Glutamatergic neuron (in vitro differentiated cells): ENCODE results near the gene ACAP3. TPM values are rescaled to one million over a fixed set of nuclear protein-coding genes. Genes with fewer than 3 reads are reported as not detected.

Experiments
- DNase-seq: peaks from one replicate; pipeline ENCODE4 v3.0.0; 2022
- H3K27ac Mint-ChIP-seq: one replicate; pipeline ENCODE4 v1.8.0; 2020; ENCODE audit warnings: mild to moderate bottlenecking, mixed read lengths, inconsistent platforms; ENCODE audit not compliant: unreplicated experiment
- H3K27me3 Mint-ChIP-seq: one replicate; pipeline ENCODE4 v1.8.0; 2020; ENCODE audit warnings: mild to moderate bottlenecking, moderate library complexity, mixed read lengths, inconsistent platforms; ENCODE audit not compliant: unreplicated experiment
- H3K36me3 Mint-ChIP-seq: one replicate; pipeline ENCODE4 v1.8.0; 2020; ENCODE audit warnings: mild to moderate bottlenecking, mixed read lengths, inconsistent platforms; ENCODE audit not compliant: unreplicated experiment
- H3K4me1 Mint-ChIP-seq: one replicate; pipeline ENCODE4 v1.8.0; 2020; ENCODE audit warnings: mild to moderate bottlenecking, low read depth, mixed read lengths, inconsistent platforms; ENCODE audit not compliant: unreplicated experiment
- H3K4me3 Mint-ChIP-seq: one replicate; pipeline ENCODE4 v1.8.0; 2020; ENCODE audit warnings: mild to moderate bottlenecking, mixed read lengths, inconsistent platforms; ENCODE audit not compliant: unreplicated experiment
- H3K9me3 Mint-ChIP-seq: one replicate; pipeline ENCODE4 v1.8.0; 2020; ENCODE audit warnings: mild to moderate bottlenecking, moderate library complexity, mixed read lengths, inconsistent platforms; ENCODE audit not compliant: unreplicated experiment
- microRNA-seq: library from miRNA; unstranded; fragments of <30 nt; microRNA quantifications from one replicate; pipeline ENCODE4, GENCODE V29; 2020; ENCODE audit not compliant: unreplicated experiment
- total RNA-seq: library from RNA; stranded (reverse); fragmentation: NEBNext Ultra II Directional; extraction: Animal tissue kit (Norgen Biotek cat#: 25700); gene quantifications from one replicate; pipeline ENCODE4 v1.2.1, GENCODE V29; 2021; ENCODE audit not compliant: unreplicated experiment
- TF ChIP-seq, protein P1 (sequence below): fragments of 200-600 bp; sonication (generic); IDR thresholded peaks from one replicate; pipeline ENCODE4 v1.5.0; 2021; ENCODE audit not compliant: partially characterized antibody, unreplicated experiment

ACAP3 gene
- total RNA-seq, 1 donor from 2014 or later: 1,099 TPM

DNA sequence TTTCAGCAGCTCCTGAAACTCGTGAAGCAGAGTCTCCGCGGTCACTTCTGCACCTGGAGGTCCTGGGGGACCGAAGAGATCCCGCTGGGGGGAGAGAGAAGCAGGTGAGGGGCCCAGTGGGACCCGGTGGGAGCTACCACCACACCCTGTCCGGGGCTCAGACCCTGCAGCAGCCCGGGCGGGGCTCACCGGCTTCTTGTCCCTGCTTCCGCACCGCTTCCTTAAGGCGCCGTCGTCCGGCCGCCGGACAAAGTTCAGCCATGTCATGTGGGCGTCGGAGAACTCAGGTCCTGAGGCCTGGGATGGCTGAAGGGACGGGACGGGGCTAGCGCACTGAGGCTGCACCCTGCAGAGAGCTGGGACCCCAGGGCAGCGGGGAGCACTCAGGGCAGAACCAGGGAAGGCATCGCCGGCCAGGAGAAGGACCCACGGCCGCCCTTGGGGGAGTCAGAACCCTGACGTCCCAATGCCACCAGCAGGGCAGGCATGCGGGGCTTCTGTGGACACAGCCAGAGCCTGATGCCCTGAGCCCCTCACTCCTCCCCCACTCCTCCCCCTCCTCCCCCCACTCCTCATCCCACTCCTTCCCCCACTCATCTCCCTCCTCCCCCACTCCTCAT, 63.4 kb downstream of the ACAP3 start:
- Mint-ChIP-seq H3K4me3 (no peak overlapping the region), H3K27me3 (no peaks in the 10 kb centered on the region), H3K4me1 (no peaks in the 10 kb centered on the region), H3K36me3 (no peaks in the 10 kb centered on the region), H3K27ac (no peak overlapping the region), H3K9me3 (no peaks in the 10 kb centered on the region)
- no peak for DNase-seq
- TF ChIP-seq, protein P1, sequence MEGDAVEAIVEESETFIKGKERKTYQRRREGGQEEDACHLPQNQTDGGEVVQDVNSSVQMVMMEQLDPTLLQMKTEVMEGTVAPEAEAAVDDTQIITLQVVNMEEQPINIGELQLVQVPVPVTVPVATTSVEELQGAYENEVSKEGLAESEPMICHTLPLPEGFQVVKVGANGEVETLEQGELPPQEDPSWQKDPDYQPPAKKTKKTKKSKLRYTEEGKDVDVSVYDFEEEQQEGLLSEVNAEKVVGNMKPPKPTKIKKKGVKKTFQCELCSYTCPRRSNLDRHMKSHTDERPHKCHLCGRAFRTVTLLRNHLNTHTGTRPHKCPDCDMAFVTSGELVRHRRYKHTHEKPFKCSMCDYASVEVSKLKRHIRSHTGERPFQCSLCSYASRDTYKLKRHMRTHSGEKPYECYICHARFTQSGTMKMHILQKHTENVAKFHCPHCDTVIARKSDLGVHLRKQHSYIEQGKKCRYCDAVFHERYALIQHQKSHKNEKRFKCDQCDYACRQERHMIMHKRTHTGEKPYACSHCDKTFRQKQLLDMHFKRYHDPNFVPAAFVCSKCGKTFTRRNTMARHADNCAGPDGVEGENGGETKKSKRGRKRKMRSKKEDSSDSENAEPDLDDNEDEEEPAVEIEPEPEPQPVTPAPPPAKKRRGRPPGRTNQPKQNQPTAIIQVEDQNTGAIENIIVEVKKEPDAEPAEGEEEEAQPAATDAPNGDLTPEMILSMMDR: no peak

DNA sequence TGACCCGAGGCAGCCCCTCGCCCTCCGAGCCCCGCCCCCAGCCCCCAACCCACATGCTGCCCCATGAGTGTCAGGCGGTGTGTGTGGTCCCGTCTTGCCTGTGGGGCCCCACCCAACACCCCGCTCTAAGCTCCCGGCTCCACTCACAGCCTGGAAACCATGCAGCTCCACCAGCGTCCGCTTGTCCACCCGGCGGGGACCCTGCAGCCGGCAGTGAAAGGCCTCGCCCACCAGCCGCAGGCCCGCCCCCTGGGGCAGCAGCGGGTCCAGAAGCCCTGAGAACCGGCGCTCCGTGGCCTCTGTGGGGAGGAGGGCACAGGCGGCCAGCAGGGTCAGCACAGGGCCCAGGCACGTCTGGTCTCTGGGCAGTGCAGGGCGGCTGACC, 63.9 kb downstream of the ACAP3 start:
- TF ChIP-seq, protein P1: no peak
- no peaks in the 10 kb centered on the region for H3K36me3 Mint-ChIP-seq
- DNase-seq: peak; percentile 56
- H3K4me3 Mint-ChIP-seq: no peak overlapping the region
- no peak overlapping the region for H3K27ac Mint-ChIP-seq
- no peaks in the 10 kb centered on the region for H3K4me1 Mint-ChIP-seq
- H3K27me3 Mint-ChIP-seq: no peaks in the 10 kb centered on the region
- H3K9me3 Mint-ChIP-seq: no peaks in the 10 kb centered on the region

DNA sequence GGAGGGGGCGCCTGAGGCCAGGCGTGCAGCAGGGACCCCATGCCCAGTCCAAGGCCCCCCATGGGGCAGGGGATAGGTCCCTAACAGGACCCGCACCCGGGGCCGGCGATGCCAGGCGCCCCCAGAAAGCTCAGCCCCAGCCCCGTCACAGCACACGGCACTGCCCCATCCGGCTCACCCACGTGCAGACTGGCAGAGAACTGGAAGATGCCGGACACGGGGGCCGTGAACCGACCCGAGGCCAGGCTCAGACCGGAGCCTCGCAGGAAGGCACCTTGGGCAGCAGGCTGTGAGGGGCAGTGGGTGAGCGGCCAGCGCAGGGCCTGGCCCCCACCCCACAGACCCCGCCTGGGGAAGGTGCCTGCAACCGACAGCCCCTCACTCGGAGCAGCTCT, 64.5 kb downstream of the ACAP3 start:
- no peak for DNase-seq
- Mint-ChIP-seq H3K36me3 (no peaks in the 10 kb centered on the region), H3K27me3 (no peaks in the 10 kb centered on the region), H3K27ac (no peak overlapping the region), H3K4me1 (no peaks in the 10 kb centered on the region), H3K9me3 (no peaks in the 10 kb centered on the region), H3K4me3 (no peak overlapping the region)
- TF ChIP-seq, protein P1: no peak

DNA sequence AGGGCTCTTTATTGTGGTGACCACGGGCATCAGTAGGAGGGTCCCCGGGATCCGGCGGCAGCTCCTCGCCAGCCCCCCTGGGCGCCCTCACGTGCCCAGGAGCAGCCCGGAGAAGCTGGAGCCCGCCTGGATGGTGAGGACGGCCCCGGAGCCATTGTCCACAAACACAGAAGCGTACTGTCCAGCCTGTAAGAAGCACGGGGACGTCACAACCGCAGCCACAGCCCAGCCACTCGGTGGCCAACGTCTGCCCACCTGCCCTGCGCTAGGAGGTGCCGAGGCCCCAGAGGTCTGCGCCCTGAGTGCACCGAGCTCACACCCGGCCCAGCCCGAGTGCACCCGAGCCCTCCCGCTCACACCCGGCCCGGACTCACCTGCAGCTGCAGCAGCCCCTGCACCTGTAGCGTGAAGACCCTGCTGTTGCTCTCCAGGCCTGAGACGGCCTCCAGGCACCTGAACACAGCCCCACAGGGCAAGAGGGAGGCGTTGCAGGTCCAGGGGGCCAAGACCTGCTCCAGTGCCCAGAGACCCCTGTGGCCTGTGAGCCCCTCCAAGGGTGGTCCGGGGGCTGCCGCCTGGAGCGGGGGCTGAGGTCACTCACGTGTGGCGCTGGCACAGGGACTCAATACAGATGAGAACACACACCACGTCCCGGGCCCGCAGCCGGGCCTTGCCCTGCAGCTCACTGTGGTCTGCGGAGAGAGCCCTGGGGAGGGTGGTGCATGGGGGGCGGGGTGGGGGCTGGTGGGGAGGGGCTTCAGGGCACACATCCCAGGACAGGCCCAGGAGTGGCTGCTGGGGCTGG, 65.1 kb downstream of the ACAP3 start:
- H3K27me3 Mint-ChIP-seq: no peaks in the 10 kb centered on the region
- no peak overlapping the region for H3K4me3 Mint-ChIP-seq
- H3K36me3 Mint-ChIP-seq: no peaks in the 10 kb centered on the region
- no peaks in the 10 kb centered on the region for H3K4me1 Mint-ChIP-seq
- no peaks in the 10 kb centered on the region for H3K9me3 Mint-ChIP-seq
- TF ChIP-seq, protein P1: no peak
- DNase-seq: no peak
- no peak overlapping the region for H3K27ac Mint-ChIP-seq

Small RNA genes lying within 50 kb of the gene (microRNA-seq; reads per million reads assigned to microRNA genes)
- gene MIR6726 (101 reads per million, percentile 74 among the genes with 10 or more reads in this experiment), gene MIR6727 (2.8 reads per million, percentile 20 among the genes with 10 or more reads in this experiment), gene MIR6808 (4.5 reads per million, percentile 30 among the genes with 10 or more reads in this experiment)

Other genes with a start within 250 kb of the ACAP3 start
- not detected for gene RNF223, start 233.6 kb downstream of the ACAP3 start, total RNA-seq
- gene C1orf159, start 191.8 kb downstream of the ACAP3 start, total RNA-seq: 24.5 TPM
- not detected for gene TTLL10, start 134.1 kb downstream of the ACAP3 start, total RNA-seq
- gene TNFRSF18, start 101.3 kb downstream of the ACAP3 start, total RNA-seq: 3.0 TPM
- 0.29 TPM for gene TNFRSF4, start 93.8 kb downstream of the ACAP3 start, total RNA-seq
- 89.2 TPM for gene SDF4, start 75.9 kb downstream of the ACAP3 start, total RNA-seq
- gene B3GALT6, start 75.7 kb downstream of the ACAP3 start, total RNA-seq: 30.0 TPM
- gene C1QTNF12, start 61.2 kb downstream of the ACAP3 start, total RNA-seq: 9.1 TPM
- gene UBE2J2, start 34.1 kb downstream of the ACAP3 start, total RNA-seq: 88.1 TPM
- 8.4 TPM for gene SCNN1D, start 27.5 kb downstream of the ACAP3 start, total RNA-seq
- gene PUSL1, start 667 bp upstream of the ACAP3 start, total RNA-seq: 45.5 TPM
- gene INTS11, start 16.7 kb upstream of the ACAP3 start, total RNA-seq: 147 TPM
- gene CPTP, start 16.9 kb upstream of the ACAP3 start, total RNA-seq: 18.7 TPM
- gene TAS1R3, start 23.4 kb upstream of the ACAP3 start, total RNA-seq: 1.3 TPM
- 124 TPM for gene DVL1, start 41.5 kb upstream of the ACAP3 start, total RNA-seq
- gene MXRA8, start 50.6 kb upstream of the ACAP3 start, total RNA-seq: 7.7 TPM
- gene AURKAIP1, start 67.3 kb upstream of the ACAP3 start, total RNA-seq: 130 TPM
- 394 TPM for gene CCNL2, start 91.4 kb upstream of the ACAP3 start, total RNA-seq
- 98.6 TPM for gene MRPL20, start 99.4 kb upstream of the ACAP3 start, total RNA-seq
- gene ANKRD65, start 113.3 kb upstream of the ACAP3 start, total RNA-seq: 38.4 TPM
- gene VWA1, start 127.8 kb upstream of the ACAP3 start, total RNA-seq: 56.9 TPM
- gene ATAD3C, start 141.8 kb upstream of the ACAP3 start, total RNA-seq: 10.2 TPM
- gene ATAD3B, start 163.8 kb upstream of the ACAP3 start, total RNA-seq: 34.9 TPM
- 32.1 TPM for gene ATAD3A, start 204.2 kb upstream of the ACAP3 start, total RNA-seq
- gene TMEM240, start 232.7 kb upstream of the ACAP3 start, total RNA-seq: 24.4 TPM